HG03095 (cell line): Measurements from ENCODE around the gene HNRNPC.
A peak's percentile ranks its signal among the peaks of the same experiment; 100 is the strongest.
"Not testable (repeated sequence)": the region's sequence is repeated elsewhere in the genome, so short reads cannot be mapped to it uniquely, and the experiment has no call there.

ENCODE experiments used
- ATAC-seq: cut with Tn5 transposase; IDR thresholded peaks from one replicate; pipeline ENCODE4 v1.9.1; 2021; ENCODE audit warnings: moderate library complexity; ENCODE audit not compliant: unreplicated experiment

HNRNPC gene

GRCh38 chr14:21272661-21273060 is 3.4 kb upstream of the HNRNPC start:
- ATAC-seq, result not testable (repeated sequence)

GRCh38 chr14:21268617-21269251 is 508 bp downstream of the HNRNPC start:
- no peak for ATAC-seq

GRCh38 chr14:21267886-21268616 is 1.2 kb downstream of the HNRNPC start:
- ATAC-seq, result no peak

- no peak for ATAC-seq
These were observed 1.8 kb downstream of the HNRNPC start for GRCh38 chr14:21267431-21267845.

- ATAC-seq, result peak; percentile 62
These were observed 5.0 kb downstream of the HNRNPC start for GRCh38 chr14:21264025-21264801.

GRCh38 chr14:21263284-21264024 is 5.8 kb downstream of the HNRNPC start:
- no peak for ATAC-seq

GRCh38 chr14:21262410-21262809 is 6.8 kb downstream of the HNRNPC start:
- no peak for ATAC-seq

- ATAC-seq, result no peak
These were observed 7.4 kb downstream of the HNRNPC start for GRCh38 chr14:21261824-21262223.

GRCh38 chr14:21258889-21259787 is 10.1 kb downstream of the HNRNPC start:
- no peak for ATAC-seq

- ATAC-seq, result no peak
These were observed 11.0 kb downstream of the HNRNPC start for GRCh38 chr14:21258005-21258888.

GRCh38 chr14:21257394-21257909 is 11.8 kb downstream of the HNRNPC start:
- ATAC-seq, result no peak

- no peak for ATAC-seq
These were observed 12.5 kb downstream of the HNRNPC start for GRCh38 chr14:21256539-21257393.

- ATAC-seq, result not testable (repeated sequence)
These were observed 13.2 kb downstream of the HNRNPC start for GRCh38 chr14:21256102-21256447.

GRCh38 chr14:21255385-21256101 is 13.7 kb downstream of the HNRNPC start:
- ATAC-seq, result no peak

- no peak for ATAC-seq
These were observed 17.1 kb downstream of the HNRNPC start for GRCh38 chr14:21252149-21252548.

- no peak for ATAC-seq
These were observed 18.0 kb downstream of the HNRNPC start for GRCh38 chr14:21251215-21251614.

GRCh38 chr14:21248739-21249411 is 20.4 kb downstream of the HNRNPC start:
- ATAC-seq, result no peak
